Caco-2 (cell line): Measurements from ENCODE around the gene C3orf20. TPM values are rescaled to one million over a fixed set of nuclear protein-coding genes. Genes with fewer than 3 reads are reported as not detected.

Source experiments
- BruUV-seq: library from RNA; stranded (reverse); fragments of 400-500 nt; replicated peaks from 2 replicates; lab custom pipeline; 2021; lab: Mats Ljungman, UMichigan
- CTCF ChIA-PET: fragments of 300-600 bp; sonication (Branson Sonifier 250); formaldehyde crosslinking; loops from one replicate; lab custom pipeline; 2022; ENCODE audit warnings: antibody characterized with exemption; lab: Charles Lee
- POLR2A ChIA-PET: fragments of 300-600 bp; sonication (Branson Sonifier 250); formaldehyde crosslinking; loops from one replicate; lab custom pipeline; 2022; ENCODE audit warnings: antibody characterized with exemption; lab: Charles Lee
- DNase-seq, 2 experiments: peaks; one replicate each; pipeline versions ENCODE4 v3.0.0 to v3.0.0-alpha.2; 2020 to 2022
- H3K27me3 ChIP-seq: replicated peaks from 2 replicates; pipeline ENCODE4 v1.6.0; 2011; ENCODE audit warnings: low read length; ENCODE audit not compliant: control insufficient read depth, insufficient read depth
- H3K36me3 ChIP-seq: 2 replicates; pipeline ENCODE4 v1.5.1; 2011; ENCODE audit warnings: low read length; ENCODE audit not compliant: control insufficient read depth, insufficient read depth
- H3K4me1 ChIP-seq: fragments of 250-450 bp; sonication (Bioruptor Pico); 2 replicates; pipeline ENCODE4 v1.5.1; 2020; ENCODE audit warnings: mild to moderate bottlenecking
- H3K4me3 ChIP-seq: 2 replicates; pipeline ENCODE4 v1.5.1; 2011; ENCODE audit warnings: low read depth, mild to moderate bottlenecking, control low read depth, low read length
- H3K9me3 ChIP-seq: fragments of 250-450 bp; sonication (Bioruptor Pico); 2 replicates; pipeline ENCODE4 v1.5.1; 2020; ENCODE audit warnings: mild to moderate bottlenecking, moderate library complexity
- H3K27ac Mint-ChIP-seq: one replicate; pipeline ENCODE4 v1.8.0; 2022; ENCODE audit warnings: mixed read lengths; ENCODE audit not compliant: unreplicated experiment
- H3K27me3 Mint-ChIP-seq: one replicate; pipeline ENCODE4 v1.8.0; 2022; ENCODE audit warnings: mixed read lengths; ENCODE audit not compliant: insufficient read depth, unreplicated experiment
- H3K36me3 Mint-ChIP-seq: one replicate; pipeline ENCODE4 v1.8.0; 2022; ENCODE audit warnings: mild to moderate bottlenecking, mixed read lengths; ENCODE audit not compliant: insufficient read depth, unreplicated experiment
- H3K4me1 Mint-ChIP-seq: one replicate; pipeline ENCODE4 v1.8.0; 2022; ENCODE audit warnings: low read depth, mixed read lengths; ENCODE audit not compliant: unreplicated experiment
- H3K4me3 Mint-ChIP-seq: one replicate; pipeline ENCODE4 v1.8.0; 2022; ENCODE audit warnings: mild to moderate bottlenecking, moderate library complexity, mixed read lengths; ENCODE audit not compliant: unreplicated experiment
- H3K9me3 Mint-ChIP-seq: one replicate; pipeline ENCODE4 v1.8.0; 2022; ENCODE audit warnings: mixed read lengths; ENCODE audit not compliant: unreplicated experiment
- intact Hi-C: fragments of 100-400 bp; cut with micrococcal nuclease; formaldehyde crosslinking; loops from one replicate; pipeline ENCODE4 v1.10.0; 2022; ENCODE audit not compliant: unreplicated experiment
- total RNA-seq: library from RNA; stranded (reverse); gene quantifications from 2 replicates; pipeline ENCODE4 v1.2.3, GENCODE V29; 2022
- TF ChIP-seq, protein P1 (sequence below), 2 experiments: fragments of 200-600 bp in 1 of 2; IDR thresholded peaks; 1 replicate in 1 of 2; 2 replicates in 1 of 2; pipeline versions ENCODE4 v1.5.1 to v1.8.0; 2011 to 2022; ENCODE audit warnings: antibody characterized with exemption in 1 of 2, control low read depth in 1 of 2, inconsistent platforms in 1 of 2, low read depth in 1 of 2, low read length in 1 of 2, mild to moderate bottlenecking in 1 of 2, moderate library complexity in 1 of 2; ENCODE audit not compliant: insufficient read depth in 1 of 2, severe bottlenecking in 1 of 2, unreplicated experiment in 1 of 2

C3orf20 gene
- total RNA-seq, 1 experiment from 2014 or later, result 0.09 TPM

DNA sequence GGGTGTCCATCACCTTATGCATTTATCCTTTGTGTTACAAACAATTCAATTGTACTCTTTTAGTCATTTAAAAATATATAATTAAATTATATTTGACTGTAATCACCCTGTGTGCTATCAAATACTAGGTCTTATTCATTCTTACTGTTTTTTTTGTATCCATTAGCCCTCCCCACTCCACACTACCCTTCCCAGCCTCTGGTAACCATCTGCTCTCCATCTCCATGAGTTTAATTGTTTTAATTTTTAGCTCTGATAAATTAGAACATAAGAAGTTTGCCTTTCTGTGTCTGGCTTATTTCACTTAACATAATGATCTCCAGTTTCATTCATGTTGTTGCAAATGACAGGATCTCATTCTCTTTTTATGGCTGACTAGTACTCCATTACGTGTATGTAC lies 16.8 kb downstream of the C3orf20 start:
- no peak overlapping the region for H3K4me3 ChIP-seq
- H3K36me3 ChIP-seq, result no peaks in the 10 kb centered on the region
- ChIA-PET POLR2A (no interaction called here), CTCF (interaction anchor here (1.0 kb wide), 1 partner anchor 102 kb away, joined by 3 read pairs; no protein-coding TSS in a partner anchor)
- Mint-ChIP-seq H3K27me3 (peaks cover 8% of the 10 kb centered on the region), H3K27ac (no peak overlapping the region), H3K36me3 (no peaks in the 10 kb centered on the region), H3K4me1 (no peaks in the 10 kb centered on the region), H3K9me3 (peaks cover 10% of the 10 kb centered on the region), H3K4me3 (no peak overlapping the region)
- no peak for DNase-seq
- TF ChIP-seq, protein P1, sequence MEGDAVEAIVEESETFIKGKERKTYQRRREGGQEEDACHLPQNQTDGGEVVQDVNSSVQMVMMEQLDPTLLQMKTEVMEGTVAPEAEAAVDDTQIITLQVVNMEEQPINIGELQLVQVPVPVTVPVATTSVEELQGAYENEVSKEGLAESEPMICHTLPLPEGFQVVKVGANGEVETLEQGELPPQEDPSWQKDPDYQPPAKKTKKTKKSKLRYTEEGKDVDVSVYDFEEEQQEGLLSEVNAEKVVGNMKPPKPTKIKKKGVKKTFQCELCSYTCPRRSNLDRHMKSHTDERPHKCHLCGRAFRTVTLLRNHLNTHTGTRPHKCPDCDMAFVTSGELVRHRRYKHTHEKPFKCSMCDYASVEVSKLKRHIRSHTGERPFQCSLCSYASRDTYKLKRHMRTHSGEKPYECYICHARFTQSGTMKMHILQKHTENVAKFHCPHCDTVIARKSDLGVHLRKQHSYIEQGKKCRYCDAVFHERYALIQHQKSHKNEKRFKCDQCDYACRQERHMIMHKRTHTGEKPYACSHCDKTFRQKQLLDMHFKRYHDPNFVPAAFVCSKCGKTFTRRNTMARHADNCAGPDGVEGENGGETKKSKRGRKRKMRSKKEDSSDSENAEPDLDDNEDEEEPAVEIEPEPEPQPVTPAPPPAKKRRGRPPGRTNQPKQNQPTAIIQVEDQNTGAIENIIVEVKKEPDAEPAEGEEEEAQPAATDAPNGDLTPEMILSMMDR (IDR thresholded peaks at IDR 0.05; ENCODE audit: insufficient read depth in 1 of 2, low read depth in 1 of 2, low read length in 1 of 2, severe bottlenecking in 1 of 2, unreplicated experiment in 1 of 2), result no peak
- intact Hi-C loops, result no loop called here
- no peaks in the 10 kb centered on the region for H3K4me1 ChIP-seq
- peaks cover 9% of the 10 kb centered on the region; the same call in 1 of the 2 replicates for H3K9me3 ChIP-seq
- no peaks in the 10 kb centered on the region for H3K27me3 ChIP-seq
- BruUV-seq, result no TSS peak

DNA sequence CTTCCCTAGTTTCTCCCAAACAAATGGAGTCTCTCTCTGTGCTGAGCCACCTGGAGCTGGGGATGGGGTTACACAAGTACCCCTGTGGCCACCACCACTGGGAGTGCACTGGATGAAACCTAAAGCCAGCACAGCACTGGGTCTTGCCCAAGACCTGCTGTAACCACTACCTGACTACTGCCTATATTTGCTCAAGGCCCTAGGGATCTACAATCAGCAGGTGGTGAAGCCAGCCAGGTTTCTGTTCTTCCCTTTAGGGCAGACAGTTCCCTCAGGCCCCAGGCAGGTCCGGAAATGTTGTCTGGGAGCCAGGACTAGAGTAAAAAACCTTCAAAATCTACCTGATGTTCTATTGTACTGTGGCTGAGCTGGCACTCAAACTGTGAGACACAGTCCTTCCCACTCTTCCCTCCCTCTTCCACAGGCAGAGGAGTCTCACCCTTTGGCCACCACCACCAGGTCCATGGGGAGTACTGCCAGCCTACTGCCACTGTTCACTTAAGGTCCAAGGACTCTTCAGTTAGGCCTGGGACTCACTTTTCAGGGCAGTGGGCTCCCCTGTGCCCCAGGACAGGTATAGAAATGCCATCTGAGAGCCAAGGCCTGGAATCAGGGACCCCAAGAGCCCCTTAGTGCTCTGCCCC lies 23.8 kb downstream of the C3orf20 start:
- Mint-ChIP-seq H3K36me3 (no peaks in the 10 kb centered on the region), H3K9me3 (peaks cover 10% of the 10 kb centered on the region), H3K4me1 (no peaks in the 10 kb centered on the region), H3K27me3 (no peaks in the 10 kb centered on the region), H3K4me3 (no peak overlapping the region), H3K27ac (no peak overlapping the region)
- Histone ChIP-seq H3K27me3 (no peaks in the 10 kb centered on the region), H3K4me3 (no peak overlapping the region), H3K9me3 (no peaks in the 10 kb centered on the region), H3K4me1 (no peaks in the 10 kb centered on the region), H3K36me3 (no peaks in the 10 kb centered on the region)
- DNase-seq, result no peak
- no TSS peak for BruUV-seq
- CTCF ChIA-PET, result no interaction called here
- TF ChIP-seq, protein P1 (IDR thresholded peaks at IDR 0.05; ENCODE audit: insufficient read depth in 1 of 2, low read depth in 1 of 2, low read length in 1 of 2, severe bottlenecking in 1 of 2, unreplicated experiment in 1 of 2), result no peak
- intact Hi-C loops, result no loop called here
- POLR2A ChIA-PET, result no interaction called here

DNA sequence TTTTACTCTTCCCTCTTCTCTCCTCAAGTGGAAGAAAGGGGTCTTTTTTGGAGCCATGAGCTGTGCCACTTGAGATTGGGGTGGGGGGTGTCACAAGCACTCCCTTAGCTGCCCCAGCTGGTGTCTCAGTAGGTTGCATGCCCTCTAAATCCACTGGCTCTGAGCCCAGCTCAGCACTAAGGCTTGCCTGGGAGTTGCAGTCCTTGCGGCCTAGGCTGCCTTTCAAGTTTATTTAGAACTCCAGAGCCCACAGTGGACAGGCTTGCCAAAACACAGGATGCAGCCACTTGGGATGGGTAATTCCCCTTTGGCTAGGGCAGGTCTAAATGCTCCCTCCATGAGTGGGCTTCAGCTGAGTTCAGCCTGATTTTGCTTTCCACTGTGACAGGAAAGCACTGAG lies 24.7 kb downstream of the C3orf20 start:
- Mint-ChIP-seq H3K27me3 (no peaks in the 10 kb centered on the region), H3K4me1 (no peaks in the 10 kb centered on the region), H3K27ac (no peak overlapping the region), H3K36me3 (no peaks in the 10 kb centered on the region), H3K4me3 (no peak overlapping the region), H3K9me3 (peaks cover 4% of the 10 kb centered on the region)
- Histone ChIP-seq H3K36me3 (no peaks in the 10 kb centered on the region), H3K9me3 (no peaks in the 10 kb centered on the region), H3K27me3 (no peaks in the 10 kb centered on the region), H3K4me3 (no peak overlapping the region), H3K4me1 (no peaks in the 10 kb centered on the region)
- POLR2A ChIA-PET, result no interaction called here
- no peak for DNase-seq
- intact Hi-C loops, result no loop called here
- TF ChIP-seq, protein P1 (IDR thresholded peaks at IDR 0.05; ENCODE audit: insufficient read depth in 1 of 2, low read depth in 1 of 2, low read length in 1 of 2, severe bottlenecking in 1 of 2, unreplicated experiment in 1 of 2), result no peak
- BruUV-seq, result no TSS peak
- CTCF ChIA-PET, result no interaction called here
